Measurements from ENCODE around the gene ETS1.

DNA sequence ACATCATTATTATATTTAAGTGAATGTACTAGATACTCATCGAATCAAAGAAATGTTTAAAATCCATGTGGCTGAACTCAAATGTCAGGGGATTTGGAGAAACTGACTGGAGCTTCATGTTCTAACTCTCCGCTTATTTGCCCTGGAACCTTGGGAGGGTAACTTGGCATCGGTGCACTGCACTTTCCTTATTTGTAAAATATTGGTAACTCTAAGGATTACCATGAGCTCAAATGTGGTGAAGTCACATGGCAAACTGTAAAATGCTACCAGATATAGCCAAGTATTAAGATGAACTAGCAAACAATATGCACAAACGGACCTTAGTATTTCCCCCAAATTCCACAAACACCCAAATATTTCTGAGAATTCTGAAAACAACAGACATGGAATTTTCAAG lies 75.6 kb downstream of the ETS1 start:
- TF ChIP-seq, protein P1, sequence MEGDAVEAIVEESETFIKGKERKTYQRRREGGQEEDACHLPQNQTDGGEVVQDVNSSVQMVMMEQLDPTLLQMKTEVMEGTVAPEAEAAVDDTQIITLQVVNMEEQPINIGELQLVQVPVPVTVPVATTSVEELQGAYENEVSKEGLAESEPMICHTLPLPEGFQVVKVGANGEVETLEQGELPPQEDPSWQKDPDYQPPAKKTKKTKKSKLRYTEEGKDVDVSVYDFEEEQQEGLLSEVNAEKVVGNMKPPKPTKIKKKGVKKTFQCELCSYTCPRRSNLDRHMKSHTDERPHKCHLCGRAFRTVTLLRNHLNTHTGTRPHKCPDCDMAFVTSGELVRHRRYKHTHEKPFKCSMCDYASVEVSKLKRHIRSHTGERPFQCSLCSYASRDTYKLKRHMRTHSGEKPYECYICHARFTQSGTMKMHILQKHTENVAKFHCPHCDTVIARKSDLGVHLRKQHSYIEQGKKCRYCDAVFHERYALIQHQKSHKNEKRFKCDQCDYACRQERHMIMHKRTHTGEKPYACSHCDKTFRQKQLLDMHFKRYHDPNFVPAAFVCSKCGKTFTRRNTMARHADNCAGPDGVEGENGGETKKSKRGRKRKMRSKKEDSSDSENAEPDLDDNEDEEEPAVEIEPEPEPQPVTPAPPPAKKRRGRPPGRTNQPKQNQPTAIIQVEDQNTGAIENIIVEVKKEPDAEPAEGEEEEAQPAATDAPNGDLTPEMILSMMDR (IDR thresholded peaks at IDR 0.05; ENCODE audit: low read depth, low read length) = no peak
- TF ChIP-seq MYC (IDR thresholded peaks at IDR 0.05; ENCODE audit: low read depth, low read length) (no peak), POLR2A (IDR thresholded peaks at IDR 0.05; ENCODE audit: extremely low read depth, insufficient read length) (no peak)
